HG03045 (cell line): ENCODE measurements around the gene PSMB1.
"Not testable (repeated sequence)": the region's sequence is repeated elsewhere in the genome, so short reads cannot be mapped to it uniquely, and the experiment has no call there.

Experiments
- ATAC-seq: cut with Tn5 transposase; IDR thresholded peaks from one replicate; pipeline ENCODE4 v1.9.1; 2021; ENCODE audit warnings: mild to moderate bottlenecking, moderate library complexity; ENCODE audit not compliant: unreplicated experiment

Gene PSMB1

GRCh38 chr6:170536671-170537070 is 16.4 kb downstream of the PSMB1 start:
- no peak for ATAC-seq

GRCh38 chr6:170535004-170535403 is 18.1 kb downstream of the PSMB1 start:
- no peak for ATAC-seq

- no peak for ATAC-seq
Measured at GRCh38 chr6:170533792-170534191, 19.3 kb downstream of the PSMB1 start.

GRCh38 chr6:170532867-170533488 is 20.1 kb downstream of the PSMB1 start:
- no peak for ATAC-seq

- ATAC-seq = peak; percentile 64
Measured at GRCh38 chr6:170529839-170530469, 23.2 kb downstream of the PSMB1 start.

- ATAC-seq = not testable (repeated sequence)
Measured at GRCh38 chr6:170527995-170528394, 25.1 kb downstream of the PSMB1 start.

GRCh38 chr6:170525795-170526194 is 27.3 kb downstream of the PSMB1 start:
- no peak for ATAC-seq

GRCh38 chr6:170524172-170524502 is 29.0 kb downstream of the PSMB1 start:
- no peak for ATAC-seq

- ATAC-seq = no peak
Measured at GRCh38 chr6:170523256-170524171, 29.6 kb downstream of the PSMB1 start.

GRCh38 chr6:170522565-170523183 is 30.4 kb downstream of the PSMB1 start:
- no peak for ATAC-seq

GRCh38 chr6:170516783-170517616 is 36.1 kb downstream of the PSMB1 start:
- peak; percentile 89 for ATAC-seq

- ATAC-seq = no peak
Measured at GRCh38 chr6:170514908-170515307, 38.2 kb downstream of the PSMB1 start.

GRCh38 chr6:170512249-170512648 is 40.9 kb downstream of the PSMB1 start:
- ATAC-seq = no peak

GRCh38 chr6:170510631-170511030 is 42.5 kb downstream of the PSMB1 start:
- no peak for ATAC-seq

- ATAC-seq = no peak
Measured at GRCh38 chr6:170509723-170510018, 43.4 kb downstream of the PSMB1 start.

GRCh38 chr6:170508892-170509722 is 44.0 kb downstream of the PSMB1 start:
- not testable (repeated sequence) for ATAC-seq

GRCh38 chr6:170508275-170508674 is 44.8 kb downstream of the PSMB1 start:
- ATAC-seq = not testable (repeated sequence)

GRCh38 chr6:170507728-170508127 is 45.4 kb downstream of the PSMB1 start:
- not testable (repeated sequence) for ATAC-seq

- ATAC-seq = no peak
Measured at GRCh38 chr6:170506446-170506845, 46.7 kb downstream of the PSMB1 start.

- ATAC-seq = no peak
Measured at GRCh38 chr6:170505306-170505705, 47.8 kb downstream of the PSMB1 start.
